Activated naive CD4-positive, alpha-beta T cell treated with anti-CD3 and anti-CD28 coated beads for 36 hours (primary cell): ENCODE data around the gene CFAP299. TPM values are rescaled to one million over a fixed set of nuclear protein-coding genes. Genes with fewer than 3 reads are reported as not detected.

Experiments
- total RNA-seq, 2 experiments: library from RNA; stranded (reverse); gene quantifications; one replicate each; pipeline ENCODE4 v1.2.3, GENCODE V29; 2021

Gene CFAP299
- total RNA-seq, 2 experiments from 2014 or later, result not detected

Other genes starting within 250 kb of the CFAP299 start
- under 1 TPM; 0.29 to 0.35 TPM for gene PRDM8, start 138.2 kb upstream of the CFAP299 start, total RNA-seq
- not detected for gene FGF5, start 69.1 kb upstream of the CFAP299 start, total RNA-seq